Measurements from ENCODE around the gene DGKG. TPM values are rescaled to one million over a fixed set of nuclear protein-coding genes. Genes with fewer than 3 reads are reported as not detected.

Gene DGKG
- total RNA-seq, 4 donors from 2014 or later, result 0.70 to 13.2 (median 5.9) TPM

- no peaks in the 10 kb centered on the region for H3K4me1 ChIP-seq
- no peak overlapping the region for H3K4me3 ChIP-seq
- no peak overlapping the region for H3K27ac ChIP-seq
- no peaks in the 10 kb centered on the region for H3K36me3 ChIP-seq
- H3K9me3 ChIP-seq, result no peaks in the 10 kb centered on the region
- no peak for DNase-seq
- no peaks in the 10 kb centered on the region for H3K27me3 ChIP-seq
- TF ChIP-seq CTCF (IDR thresholded peaks at IDR 0.05) (no peak), POLR2A (IDR thresholded peaks at IDR 0.05) (no peak)
Observed at GRCh38 chr3:186322761-186323160, 39.3 kb downstream of the DGKG start.

GRCh38 chr3:186321746-186322145 lies 40.3 kb downstream of the DGKG start:
- TF ChIP-seq POLR2A (IDR thresholded peaks at IDR 0.05), result no peak
- TF ChIP-seq CTCF (IDR thresholded peaks at IDR 0.05), result no peak
- no peaks in the 10 kb centered on the region for H3K27me3 ChIP-seq

GRCh38 chr3:186320862-186321568 lies 41.0 kb downstream of the DGKG start:
- H3K27me3 ChIP-seq, result no peaks in the 10 kb centered on the region
- no peak overlapping the region for H3K27ac ChIP-seq

More at GRCh38 chr3:186321746-186322145, 40.3 kb downstream of the DGKG start:
- Histone ChIP-seq H3K4me1 (no peaks in the 10 kb centered on the region), H3K36me3 (no peaks in the 10 kb centered on the region), H3K27ac (no peak overlapping the region), H3K4me3 (no peak overlapping the region), H3K9me3 (no peaks in the 10 kb centered on the region)
- no peak for DNase-seq

GRCh38 chr3:186319945-186320344 lies 42.1 kb downstream of the DGKG start:
- no peaks in the 10 kb centered on the region for H3K9me3 ChIP-seq
- H3K4me3 ChIP-seq, result no peak overlapping the region
- no peak for TF ChIP-seq CTCF (IDR thresholded peaks at IDR 0.05)
- no peak for TF ChIP-seq POLR2A (IDR thresholded peaks at IDR 0.05)
- no peaks in the 10 kb centered on the region for H3K36me3 ChIP-seq
- H3K27me3 ChIP-seq, result no peaks in the 10 kb centered on the region
- H3K4me1 ChIP-seq, result no peaks in the 10 kb centered on the region
- no peak overlapping the region for H3K27ac ChIP-seq
- DNase-seq, result no peak

More at GRCh38 chr3:186320862-186321568, 41.0 kb downstream of the DGKG start:
- no peaks in the 10 kb centered on the region for H3K4me1 ChIP-seq
- no peaks in the 10 kb centered on the region for H3K9me3 ChIP-seq
- no peaks in the 10 kb centered on the region for H3K36me3 ChIP-seq
- H3K4me3 ChIP-seq, result no peak overlapping the region
- no peak for TF ChIP-seq POLR2A (IDR thresholded peaks at IDR 0.05)
- no peak for TF ChIP-seq CTCF (IDR thresholded peaks at IDR 0.05)
- no peak for DNase-seq

GRCh38 chr3:186318135-186318534 lies 43.9 kb downstream of the DGKG start:
- Histone ChIP-seq H3K27me3 (no peaks in the 10 kb centered on the region), H3K27ac (no peak overlapping the region), H3K9me3 (no peaks in the 10 kb centered on the region), H3K4me1 (no peaks in the 10 kb centered on the region), H3K36me3 (no peaks in the 10 kb centered on the region), H3K4me3 (no peak overlapping the region)
- DNase-seq, result no peak
- TF ChIP-seq POLR2A (IDR thresholded peaks at IDR 0.05) (no peak), CTCF (IDR thresholded peaks at IDR 0.05) (no peak)

Measured in Peyer's patch (tissue), 4 donors.